GM19372 (cell line): ENCODE measurements around the gene ASB2.

Experiments
- ATAC-seq: cut with Tn5 transposase; IDR thresholded peaks from one replicate; pipeline ENCODE4 v1.9.1; 2021; ENCODE audit warnings: mild to moderate bottlenecking, low read depth, moderate library complexity; ENCODE audit not compliant: unreplicated experiment

ASB2 gene

DNA sequence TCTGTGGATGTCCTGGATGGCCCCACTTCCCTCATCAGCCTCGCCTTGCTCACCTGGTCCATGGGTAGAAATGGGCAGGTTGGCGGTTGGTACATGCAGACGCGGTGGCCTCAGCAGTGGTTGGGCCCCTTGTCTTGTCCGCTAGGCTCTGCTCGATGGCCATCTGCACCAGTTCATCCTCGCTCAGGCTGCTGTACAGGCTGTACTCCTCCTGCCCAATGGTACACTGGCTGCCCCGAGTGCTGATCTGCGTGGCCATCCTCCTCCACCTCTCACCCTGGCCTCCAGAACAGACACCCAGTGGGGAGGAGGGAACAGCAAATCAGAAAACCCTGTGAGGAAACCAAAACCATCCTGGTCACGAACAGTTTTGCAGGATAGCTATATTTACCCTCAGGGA is 12.1 kb downstream of the ASB2 start:
- ATAC-seq: no peak

- ATAC-seq: no peak
Measured at GRCh38 chr14:93963692-93964091, 12.7 kb downstream of the ASB2 start.

- peak; percentile 52 for ATAC-seq
Measured at GRCh38 chr14:93962701-93963601, 13.4 kb downstream of the ASB2 start.

- no peak for ATAC-seq
Measured at GRCh38 chr14:93961620-93962019, 14.8 kb downstream of the ASB2 start.

- no peak for ATAC-seq
Measured at GRCh38 chr14:93960774-93961438, 15.5 kb downstream of the ASB2 start.

DNA sequence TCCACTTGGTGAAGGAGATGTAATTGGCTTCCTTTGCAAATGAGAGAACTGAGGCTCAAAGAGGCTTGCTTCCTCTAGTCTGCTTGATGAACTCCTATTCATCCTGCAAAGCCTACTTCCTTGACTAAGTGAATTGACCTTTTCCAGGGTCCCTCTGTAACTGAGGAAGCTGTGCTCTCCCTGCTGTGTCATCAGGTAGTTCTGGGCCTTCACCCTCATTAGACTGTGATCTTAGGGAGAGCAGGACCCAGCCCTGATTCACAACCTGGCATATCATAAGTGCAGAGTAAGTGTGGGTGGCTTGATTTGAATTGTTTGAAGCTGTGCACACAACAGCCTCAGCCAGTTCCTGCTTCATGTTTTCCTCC is 16.3 kb downstream of the ASB2 start:
- ATAC-seq: no peak

DNA sequence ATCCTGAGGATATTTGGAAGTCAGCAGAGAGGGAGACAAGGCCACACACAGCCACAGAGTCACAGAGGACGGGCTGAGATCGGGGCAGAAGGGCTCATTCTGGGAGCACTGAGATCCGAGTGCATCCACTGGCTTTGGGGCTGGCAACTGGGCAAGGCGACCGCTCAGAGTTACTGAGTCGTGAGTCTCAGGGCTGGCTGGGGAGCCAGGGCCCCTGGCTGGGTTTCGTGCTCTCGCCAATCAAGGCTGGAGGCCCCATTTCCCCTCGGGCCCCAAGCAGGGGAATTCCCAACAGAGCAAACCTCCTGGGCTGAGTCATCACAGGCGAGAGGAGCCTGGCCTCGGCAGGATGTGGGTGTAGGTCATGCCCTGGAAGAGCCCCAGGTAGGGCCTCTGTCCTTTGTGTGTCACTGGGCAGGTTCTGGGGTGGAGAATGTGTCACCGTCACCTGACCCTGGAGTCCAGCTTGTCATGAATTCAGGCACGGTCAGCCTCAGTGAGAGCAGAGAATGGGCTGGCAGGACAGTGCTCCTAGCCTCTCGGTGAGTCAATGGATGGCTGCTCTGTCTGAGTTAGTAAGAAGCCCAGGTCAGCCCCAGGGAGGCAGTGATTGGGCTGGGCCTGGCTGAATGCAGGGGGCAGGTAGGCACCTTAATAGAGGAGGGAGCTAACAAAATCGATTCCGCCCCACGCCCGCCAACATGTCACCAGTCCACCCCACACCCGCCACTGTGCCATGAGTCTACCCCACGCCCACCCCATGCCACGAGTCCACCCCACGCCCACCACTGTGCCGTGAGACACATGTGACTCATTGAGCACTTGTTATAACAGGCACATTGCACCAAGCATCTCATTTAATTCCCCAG is 16.9 kb downstream of the ASB2 start:
- ATAC-seq: peak; percentile 59

DNA sequence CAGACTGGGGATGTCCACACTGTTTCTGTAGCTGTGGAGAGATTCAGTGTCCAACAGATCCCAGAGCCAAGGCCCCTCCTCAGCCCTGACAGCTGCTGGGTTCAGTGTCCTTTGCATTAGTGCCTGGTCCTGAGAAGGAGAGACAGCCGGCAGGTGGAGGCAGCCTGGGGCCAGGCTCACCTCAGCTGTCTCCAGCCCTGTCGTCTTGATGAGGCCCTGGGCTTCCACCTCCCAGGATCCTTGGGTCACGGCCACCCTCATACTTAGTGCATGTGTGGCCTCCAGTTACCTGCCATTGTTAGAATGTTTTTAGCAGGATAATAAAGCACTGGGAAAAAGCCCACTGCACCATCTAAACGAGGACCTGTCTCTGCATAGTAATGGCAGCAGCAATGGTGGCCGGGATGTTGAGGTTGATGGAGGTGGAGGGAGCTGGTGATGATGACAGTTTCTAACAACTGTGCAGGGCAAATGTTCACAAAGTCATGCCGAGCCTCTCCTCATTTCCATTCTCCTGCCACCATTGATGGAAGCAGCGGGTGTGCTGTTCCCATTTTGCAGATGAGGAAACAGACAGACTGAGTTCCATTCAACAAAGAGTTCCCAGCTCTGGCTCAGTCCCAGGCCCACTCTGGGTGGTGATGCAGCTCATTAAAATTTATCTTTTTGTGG is 17.7 kb downstream of the ASB2 start:
- no peak for ATAC-seq

GRCh38 chr14:93957751-93958566 is 18.4 kb downstream of the ASB2 start:
- no peak for ATAC-seq

DNA sequence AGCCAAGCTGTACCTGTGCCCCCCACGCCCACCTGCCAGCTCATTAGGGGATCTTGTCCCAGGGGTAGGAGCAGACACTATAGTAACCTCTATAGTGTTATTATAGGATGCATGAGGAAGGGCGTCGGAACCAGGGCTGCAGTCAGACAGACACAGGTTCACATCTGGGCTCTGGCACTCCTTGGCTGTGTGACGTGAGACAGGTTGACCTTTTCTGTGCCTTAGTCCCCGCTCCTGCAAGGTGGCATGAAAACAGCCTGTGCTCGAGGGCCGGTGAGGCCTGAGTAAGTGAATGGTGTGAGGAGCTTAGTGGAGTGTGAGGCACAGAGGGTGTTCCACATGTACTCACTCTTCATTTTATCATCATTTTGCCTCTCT is 19.0 kb downstream of the ASB2 start:
- ATAC-seq: no peak

- ATAC-seq: no peak
Measured at GRCh38 chr14:93956514-93957332, 19.6 kb downstream of the ASB2 start.

DNA sequence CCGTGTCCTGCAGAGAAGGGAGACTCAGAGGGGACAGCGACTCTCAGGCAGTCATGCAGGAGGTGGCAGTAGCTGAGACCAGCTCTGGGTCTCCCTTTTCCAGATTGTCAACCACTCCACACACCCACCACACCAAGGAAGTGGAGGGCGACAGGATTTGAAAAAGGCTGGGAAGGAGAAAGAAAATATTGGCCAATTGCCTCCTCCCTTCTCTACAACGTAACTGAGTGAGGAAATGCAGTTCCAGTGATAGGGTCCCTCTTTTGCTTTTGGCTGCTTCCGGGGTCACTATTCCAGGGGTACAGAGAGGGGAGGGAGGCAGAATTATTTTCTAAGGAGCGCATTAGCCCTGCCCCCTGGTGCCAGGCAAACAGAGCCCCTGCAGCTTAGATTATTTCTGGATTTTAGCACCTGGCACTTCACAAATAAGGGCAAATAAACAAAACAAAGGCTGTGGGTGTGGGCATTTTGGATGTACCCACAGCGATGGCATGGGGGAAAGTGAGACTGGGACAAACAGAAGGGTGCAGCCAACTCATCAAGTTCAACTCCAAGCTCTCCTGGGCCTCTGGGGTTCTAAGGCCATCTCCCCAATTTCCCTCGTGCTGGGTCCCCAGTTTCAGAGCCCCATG is 20.4 kb downstream of the ASB2 start:
- ATAC-seq: no peak

- ATAC-seq: peak; percentile 35
Measured at GRCh38 chr14:93954900-93955849, 21.2 kb downstream of the ASB2 start.

- ATAC-seq: no peak
Measured at GRCh38 chr14:93954516-93954830, 21.9 kb downstream of the ASB2 start.

GRCh38 chr14:93953739-93954515 is 22.4 kb downstream of the ASB2 start:
- no peak for ATAC-seq

GRCh38 chr14:93953263-93953662 is 23.1 kb downstream of the ASB2 start:
- no peak for ATAC-seq

- ATAC-seq: no peak
Measured at GRCh38 chr14:93952829-93953228, 23.5 kb downstream of the ASB2 start.
